Activated T-cell treated with anti-CD3 and anti-CD28 coated beads for 1 hour (primary cell): Measurements from ENCODE around the gene MAPKAPK3.
"Not testable (repeated sequence)": the region's sequence is repeated elsewhere in the genome, so short reads cannot be mapped to it uniquely, and the experiment has no call there.

Experiments
- DNase-seq: peaks from one replicate; pipeline ENCODE4 v3.0.0-alpha.2; 2020; ENCODE audit warnings: low read depth

MAPKAPK3 gene

DNA sequence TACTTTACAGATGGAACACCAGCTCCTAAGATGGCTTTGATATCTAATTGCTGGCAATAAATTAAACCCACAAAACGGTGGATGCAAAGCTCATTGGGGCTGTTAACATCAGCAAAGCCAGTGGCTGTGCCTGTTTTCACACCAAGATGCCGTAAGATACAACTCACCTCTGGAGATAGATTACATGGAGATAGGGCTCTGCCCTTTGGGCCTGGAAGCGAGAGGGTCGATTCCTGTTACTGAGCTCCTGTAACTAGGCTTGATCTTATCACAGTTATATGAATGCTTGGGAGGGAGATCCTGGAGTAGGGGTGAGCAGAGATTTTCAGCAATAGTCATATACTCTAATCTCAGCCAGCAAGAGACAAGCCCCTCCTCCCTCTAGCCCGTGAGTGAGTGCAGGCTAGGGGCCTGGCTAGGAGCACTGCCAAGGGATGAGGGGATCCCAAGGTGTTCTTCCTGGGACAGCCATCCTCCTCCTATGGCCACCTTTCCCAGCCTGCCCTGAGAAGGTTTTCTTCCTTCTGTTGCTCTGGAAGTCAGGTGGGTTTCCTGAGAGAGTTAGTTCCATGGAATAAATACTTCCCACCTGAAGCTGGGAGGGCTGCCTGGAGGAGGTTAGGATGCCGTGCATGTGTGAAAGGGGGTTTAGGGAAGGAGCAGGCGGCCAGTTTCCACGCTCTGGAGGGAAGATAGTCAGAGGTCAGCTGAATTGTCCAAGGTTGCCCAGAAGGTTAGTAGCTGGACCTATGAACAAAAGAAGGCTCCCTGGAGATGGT is 39.7 kb downstream of the MAPKAPK3 start:
- no peak for DNase-seq

DNA sequence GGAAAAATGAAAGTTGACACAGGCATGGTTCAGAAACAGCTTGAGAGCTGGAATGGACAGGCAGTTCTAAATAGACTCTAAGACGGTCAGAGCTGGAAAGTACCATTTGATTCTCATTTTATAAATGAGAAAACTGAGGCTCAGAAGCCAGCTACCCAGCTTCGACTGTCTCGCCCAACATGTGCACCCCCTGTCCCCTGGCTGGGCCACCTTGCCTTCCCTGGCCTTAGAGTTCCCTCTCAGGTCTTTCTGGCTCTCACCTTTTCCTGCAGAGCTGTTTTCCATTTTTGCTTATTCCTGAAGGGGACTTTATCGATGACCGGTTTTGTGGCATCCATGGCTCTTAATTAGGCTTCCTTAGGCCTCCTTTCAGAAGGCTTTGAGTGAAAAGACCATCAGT is 40.5 kb downstream of the MAPKAPK3 start:
- DNase-seq, result no peak

DNA sequence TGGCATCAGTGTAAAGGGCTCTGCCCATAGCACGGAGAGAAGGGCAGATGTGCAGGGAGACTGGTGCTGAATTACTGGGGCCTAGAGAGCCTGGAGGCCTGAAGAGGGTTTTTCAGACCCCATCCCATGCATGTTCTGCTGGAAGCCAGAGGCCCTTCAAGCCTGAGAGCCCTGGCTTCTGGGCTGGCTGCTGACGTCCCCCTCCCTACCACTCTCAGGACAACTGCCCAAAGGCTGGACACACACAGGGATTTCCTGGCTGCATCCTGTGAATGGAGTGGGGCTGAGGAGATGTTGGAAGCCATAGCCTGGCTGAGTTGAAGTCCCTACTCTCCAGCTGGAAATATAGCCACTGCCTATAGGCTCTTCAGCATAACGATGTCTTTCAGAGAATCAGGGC is 40.9 kb downstream of the MAPKAPK3 start:
- DNase-seq, result no peak

DNA sequence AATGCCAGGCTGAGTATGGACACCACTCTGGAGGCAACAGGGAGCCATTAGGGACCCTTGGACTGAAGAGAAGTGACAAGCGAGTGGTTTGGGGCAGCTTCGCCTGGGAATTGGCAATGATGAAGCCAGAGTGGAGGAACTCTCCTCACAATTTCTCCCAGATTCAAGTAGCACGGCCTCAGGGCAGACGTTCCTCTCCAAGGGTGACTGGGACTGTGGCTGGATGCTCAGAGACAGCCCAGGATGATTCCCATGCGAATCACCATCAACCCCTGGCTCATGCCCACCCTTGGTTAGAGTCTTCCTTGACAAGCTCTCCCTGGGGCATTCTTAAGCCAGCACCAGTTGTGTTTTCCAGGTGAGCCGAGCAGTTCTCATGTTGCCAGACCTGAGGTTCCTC is 41.5 kb downstream of the MAPKAPK3 start:
- DNase-seq, result no peak

DNA sequence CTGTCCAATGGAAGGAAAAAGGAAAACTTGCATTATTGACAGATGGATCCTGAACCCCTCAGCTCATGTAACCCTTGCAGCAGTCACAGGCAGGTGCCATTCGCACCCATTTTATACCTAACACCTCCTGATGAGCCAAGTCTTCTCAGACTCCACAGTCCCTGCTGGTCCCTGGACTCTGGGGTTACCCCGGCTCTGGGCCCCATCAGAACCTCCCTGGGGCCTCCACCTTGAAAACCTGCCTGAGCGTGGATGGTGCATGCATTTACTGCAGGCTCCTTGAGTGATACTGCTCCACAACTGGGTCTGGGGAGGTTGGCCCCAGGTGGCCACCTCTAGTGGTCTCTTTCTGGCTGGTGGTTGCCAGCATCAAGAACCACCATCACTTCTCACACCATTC is 41.9 kb downstream of the MAPKAPK3 start:
- no peak for DNase-seq

DNA sequence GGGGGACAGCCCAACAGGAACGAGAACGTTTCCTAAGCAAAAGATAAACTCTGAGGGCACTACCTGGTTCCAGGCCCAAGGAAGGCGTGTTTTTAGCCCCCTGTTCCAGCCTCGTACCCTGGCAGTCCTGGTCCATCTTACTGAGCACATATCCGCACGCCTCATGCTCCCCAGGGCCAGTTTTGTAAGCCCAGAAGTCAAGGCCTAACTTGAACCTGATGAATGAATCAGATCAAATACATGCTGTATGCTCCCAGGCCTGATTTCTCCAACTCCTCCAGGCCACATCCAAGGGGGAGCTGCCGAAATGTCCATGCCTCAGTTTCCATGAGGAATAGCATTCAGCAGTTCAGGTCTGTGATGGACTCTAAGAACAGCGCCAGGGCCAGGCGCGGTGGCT is 43.4 kb downstream of the MAPKAPK3 start:
- no peak for DNase-seq

DNA sequence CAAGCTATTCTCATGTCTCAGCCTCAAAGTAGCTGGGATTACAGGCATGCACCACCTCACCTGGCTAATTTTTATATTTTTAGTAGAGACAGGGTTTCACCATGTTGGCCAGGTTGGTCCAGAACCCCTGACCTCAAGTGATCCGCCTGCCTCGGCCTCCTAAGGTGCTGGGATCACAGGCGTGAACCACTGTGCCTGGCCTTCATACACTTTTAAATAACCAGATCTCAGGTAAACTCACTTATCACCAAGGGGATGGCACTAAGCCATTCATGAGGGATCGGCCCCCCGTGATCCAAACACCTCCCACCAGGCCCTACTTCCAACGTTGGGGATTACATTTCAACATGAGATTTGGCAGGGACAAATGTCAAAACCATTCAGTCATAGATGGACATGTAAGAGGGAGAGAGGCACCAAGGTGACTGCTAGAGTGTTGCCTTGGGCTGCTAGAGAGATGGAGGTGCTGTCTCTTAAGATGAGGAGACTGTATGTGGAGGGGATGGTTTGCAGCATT is 44.4 kb downstream of the MAPKAPK3 start:
- DNase-seq, result no peak

DNA sequence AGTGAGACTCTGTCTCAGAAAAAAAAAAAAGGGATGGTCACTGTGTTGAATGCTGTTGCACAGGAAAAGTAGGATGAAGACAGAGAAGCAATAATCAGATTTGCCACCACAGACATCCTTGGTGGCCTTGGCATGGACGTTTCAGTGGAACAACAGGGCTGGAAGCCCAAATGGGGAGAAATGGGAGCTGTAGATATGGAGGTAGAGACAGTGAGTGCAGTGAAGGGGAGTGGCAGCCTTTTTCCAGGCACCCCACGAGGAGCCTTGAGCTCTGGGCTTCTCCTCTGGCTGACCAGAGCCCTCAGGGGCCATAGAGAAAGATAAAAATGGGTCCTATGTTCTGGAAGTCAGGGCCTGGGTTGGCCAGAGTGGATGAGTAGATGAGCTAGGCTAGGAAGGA is 45.5 kb downstream of the MAPKAPK3 start:
- DNase-seq, result no peak

DNA sequence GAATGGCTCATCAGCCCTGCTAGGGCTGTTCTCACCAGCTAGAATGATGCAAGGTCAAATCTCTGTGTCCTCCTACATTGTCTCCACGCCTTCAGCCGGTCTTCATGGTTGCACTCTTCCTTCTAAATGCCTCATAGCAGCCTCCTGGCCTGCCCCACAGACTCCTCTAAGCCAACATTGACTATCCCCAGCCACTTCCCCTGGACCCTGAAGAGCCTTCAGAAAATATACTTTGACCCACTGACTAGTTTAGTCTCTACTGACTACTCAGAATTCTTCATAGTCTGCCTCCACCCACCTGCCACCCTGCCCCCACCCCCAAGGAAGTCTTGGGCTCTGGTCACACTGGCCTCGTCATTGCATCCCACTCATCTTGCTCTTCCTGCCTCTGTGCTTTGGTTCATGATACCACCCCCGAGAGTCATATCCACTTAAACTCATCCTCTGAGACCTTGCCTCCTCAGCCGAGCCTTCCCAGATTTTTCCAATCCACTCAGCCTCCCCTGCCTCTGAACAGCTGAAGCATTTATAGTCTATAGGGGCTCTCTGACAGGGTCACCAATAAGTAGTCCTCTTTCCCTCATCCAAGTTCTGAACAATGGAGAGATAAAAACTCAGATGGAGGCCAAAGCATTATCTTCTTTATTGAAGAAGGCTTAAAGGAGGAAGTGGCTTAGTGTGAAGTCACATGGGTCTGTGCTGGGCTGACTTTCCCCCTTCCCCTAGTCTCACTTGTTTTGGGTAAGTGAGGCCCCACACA is 48.3 kb downstream of the MAPKAPK3 start:
- DNase-seq, result no peak

DNA sequence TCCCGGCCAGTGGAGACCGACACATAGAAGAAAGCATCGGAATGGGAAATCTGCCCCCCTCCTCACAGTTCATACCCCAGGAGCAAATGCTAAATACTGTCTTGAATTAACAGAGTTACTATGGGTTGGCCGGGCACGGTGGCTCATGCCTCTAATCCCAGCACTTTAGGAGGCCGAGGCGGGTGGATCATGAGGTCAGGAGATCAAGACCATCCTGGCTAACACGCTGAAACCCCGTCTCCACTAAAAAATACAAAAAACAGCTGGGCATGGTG is 48.8 kb downstream of the MAPKAPK3 start:
- not testable (repeated sequence) for DNase-seq

DNA sequence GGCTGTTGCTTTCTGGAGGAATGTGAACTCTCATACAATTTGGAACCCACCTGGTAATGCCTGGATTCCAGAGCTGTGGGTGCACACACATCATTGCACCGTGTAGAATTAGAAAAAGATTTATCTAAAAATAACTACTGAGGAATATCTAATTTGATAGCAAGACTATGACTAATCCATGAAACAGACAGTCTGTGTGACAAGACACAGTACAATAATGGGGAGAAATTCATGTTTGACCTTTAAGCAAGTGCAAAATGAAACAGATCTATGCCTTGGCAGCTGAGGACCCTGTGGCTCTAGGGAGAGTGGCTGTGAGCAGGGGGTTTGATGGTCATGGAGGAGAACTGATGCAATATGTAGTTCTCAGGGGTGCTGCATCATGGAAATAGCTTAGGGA is 49.9 kb downstream of the MAPKAPK3 start:
- no peak for DNase-seq

DNA sequence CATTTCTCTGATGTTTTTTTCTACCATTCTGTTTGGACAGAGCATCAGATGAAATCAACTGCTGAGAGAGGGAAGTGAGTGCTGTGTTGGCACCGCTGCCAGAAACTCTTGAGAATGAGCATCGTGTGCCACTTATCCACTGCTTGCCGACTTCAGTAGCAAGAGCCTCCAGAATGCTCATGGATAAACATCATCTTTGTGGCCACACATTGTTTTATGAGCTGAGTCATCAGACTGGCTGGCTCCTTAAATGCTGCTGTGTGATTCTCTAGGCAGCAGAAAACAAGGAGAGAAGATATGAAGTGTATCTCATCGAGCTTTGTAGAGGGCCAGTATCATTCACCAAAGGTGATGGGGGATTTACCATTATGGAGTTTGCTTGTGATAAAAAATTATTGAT is 54.4 kb downstream of the MAPKAPK3 start:
- DNase-seq, result no peak

DNA sequence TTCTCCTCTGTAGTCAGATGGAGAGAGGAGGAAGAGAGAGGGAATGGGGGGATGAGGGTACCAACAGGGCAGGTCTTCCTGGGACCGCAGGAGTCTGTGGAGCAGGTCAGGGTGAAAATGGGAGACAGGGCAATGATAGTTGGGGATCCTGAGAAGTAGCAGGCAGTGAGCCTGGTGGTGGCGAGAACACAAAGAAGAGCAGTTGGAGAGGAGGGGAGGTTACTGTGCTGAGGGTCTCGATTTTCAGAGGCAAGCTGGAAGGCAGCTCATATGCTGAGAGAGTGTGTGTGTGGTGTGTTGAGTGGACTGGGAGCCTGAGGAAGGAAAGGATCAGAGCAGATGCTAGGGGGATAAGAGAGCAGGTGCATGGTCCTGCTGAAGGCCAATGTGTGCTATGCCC is 55.7 kb downstream of the MAPKAPK3 start:
- DNase-seq, result no peak

DNA sequence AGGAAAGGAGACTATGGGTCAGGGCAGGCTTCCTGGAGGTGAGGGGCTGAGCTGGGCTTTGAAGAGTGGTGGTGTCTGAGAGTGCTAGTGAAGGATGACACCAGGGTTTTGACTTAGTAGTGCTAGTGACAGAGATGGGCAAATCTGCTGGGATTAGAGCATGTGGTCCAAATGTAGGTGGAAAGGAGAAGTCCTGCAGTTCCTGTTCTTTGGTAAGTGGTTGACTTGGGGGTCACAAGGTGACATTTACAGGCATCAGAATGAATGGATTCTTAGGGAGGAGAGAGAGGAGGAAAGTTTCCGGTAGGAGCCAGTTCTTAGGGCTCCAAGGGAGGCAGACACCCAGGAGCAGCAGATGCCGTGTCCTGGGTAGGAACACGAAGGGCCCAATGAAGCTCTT is 57.0 kb downstream of the MAPKAPK3 start:
- DNase-seq, result no peak

DNA sequence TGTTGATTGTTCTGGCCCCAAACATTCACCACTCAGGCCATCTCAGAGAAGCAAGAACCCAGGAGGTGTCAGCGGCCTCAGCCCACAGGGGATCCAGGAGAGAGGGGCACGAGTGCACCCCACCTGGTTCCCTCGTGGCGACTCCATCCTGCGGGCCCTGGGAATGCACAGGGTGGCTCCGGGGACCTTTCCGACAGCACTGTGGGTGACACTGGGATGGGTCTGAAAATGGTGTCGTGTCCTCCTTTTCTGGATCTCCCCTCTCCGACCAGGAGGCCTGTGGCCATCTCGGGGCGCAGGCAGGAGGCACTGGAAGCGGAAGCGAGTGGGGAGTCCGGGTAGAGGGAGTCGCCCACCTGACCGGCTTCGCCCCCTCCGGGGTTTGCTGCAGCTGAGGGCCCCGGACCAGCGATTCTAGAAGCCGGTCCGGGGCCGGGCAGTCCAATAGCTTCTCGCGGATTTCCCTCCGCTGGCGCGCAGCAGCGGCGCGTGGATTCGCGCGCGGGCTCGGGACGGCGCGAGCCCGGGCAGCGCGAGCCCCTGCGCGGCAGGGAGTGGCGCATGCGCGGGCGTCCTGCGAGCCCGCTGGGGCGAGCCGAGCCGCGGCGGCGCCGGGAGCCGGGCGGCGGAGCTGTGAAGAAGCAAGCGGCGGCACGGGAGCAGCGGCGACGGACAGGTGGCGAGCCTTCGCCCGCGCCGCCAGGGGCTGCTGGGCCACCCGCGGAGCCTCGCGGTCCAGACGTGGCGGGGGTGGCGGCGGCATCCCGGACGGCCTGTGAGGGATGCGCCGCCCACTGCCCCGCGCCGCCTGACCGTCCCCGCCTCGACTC is 57.6 kb downstream of the MAPKAPK3 start, which contains the start of gene DOCK3:
Gene DOCK3, plus strand, starts transcription at position 579 of the 830 bp plus-strand sequence. CDS start 337 bp downstream, outside the sequence.
- peak; percentile 56 for DNase-seq

DNA sequence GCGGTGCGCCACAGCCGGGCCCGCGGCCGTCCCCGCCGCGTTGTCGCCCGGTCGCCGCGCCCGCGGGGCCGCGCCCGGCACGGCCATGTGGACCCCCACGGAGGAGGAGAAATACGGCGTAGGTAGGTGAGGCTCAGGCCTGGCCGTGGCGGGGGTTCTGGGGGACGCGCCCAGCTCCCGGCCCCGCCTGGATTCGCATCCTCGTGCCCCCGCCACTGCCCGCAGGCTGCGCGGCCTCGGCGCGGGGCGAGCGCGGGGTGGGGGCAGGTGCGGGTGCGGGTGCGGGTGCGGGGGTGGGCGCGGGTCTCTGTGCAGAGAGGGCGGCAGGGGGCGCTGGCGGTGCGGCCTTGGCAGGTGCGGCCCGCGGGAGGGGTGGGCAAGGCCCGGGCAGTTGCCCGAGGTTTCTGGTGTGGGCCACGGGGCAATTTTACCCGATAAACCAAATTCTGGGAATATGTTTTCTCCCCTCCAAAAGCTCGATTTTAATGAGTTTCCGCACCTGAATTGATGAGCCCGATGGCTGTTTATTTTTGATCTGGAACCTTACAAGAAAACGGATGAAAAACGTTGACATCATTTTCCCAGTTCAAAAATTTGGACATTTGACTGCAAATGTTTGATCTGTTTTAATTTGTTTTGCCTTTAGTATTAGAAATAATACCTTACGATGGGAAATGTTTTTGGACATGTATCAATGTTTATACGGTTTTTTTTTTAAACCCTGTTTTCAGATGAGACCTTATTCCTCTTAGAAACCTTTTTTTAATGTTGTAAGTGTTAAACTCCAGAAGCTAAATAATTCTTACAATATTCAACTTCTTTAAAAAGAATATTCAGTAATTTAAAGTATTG is 58.5 kb downstream of the MAPKAPK3 start:
- DNase-seq, result peak; percentile 42

DNA sequence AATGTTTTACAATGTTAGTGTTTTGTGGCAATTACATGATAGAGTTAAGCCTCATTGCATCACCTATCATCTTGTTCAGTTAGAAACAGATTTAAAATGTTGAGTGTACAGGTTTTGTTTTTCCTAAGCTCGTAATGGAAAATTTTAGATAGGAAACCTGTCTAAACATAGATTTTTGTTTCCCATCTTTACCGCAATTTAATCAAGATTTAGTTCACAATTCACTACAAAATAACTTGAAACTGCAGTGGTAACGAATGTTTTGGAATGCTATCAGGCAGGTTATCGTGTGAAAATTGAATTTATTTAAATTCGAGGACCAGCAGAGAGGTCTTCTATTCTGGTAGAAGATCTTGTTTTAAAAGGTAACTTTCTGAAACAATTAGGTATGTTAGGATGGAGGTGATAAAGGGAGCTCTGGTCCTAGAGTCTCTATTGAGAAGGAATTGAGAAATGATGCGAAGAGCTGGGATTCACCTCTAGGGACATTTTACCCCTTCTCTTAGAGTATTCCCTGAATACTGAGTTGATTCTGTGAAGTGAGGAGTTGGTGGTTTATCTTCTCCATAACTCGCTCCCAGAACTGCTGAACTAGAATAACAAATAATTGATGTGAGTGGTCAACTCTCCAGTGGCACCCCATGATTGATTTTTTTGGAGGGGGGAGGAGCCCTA is 59.2 kb downstream of the MAPKAPK3 start:
- DNase-seq, result no peak

DNA sequence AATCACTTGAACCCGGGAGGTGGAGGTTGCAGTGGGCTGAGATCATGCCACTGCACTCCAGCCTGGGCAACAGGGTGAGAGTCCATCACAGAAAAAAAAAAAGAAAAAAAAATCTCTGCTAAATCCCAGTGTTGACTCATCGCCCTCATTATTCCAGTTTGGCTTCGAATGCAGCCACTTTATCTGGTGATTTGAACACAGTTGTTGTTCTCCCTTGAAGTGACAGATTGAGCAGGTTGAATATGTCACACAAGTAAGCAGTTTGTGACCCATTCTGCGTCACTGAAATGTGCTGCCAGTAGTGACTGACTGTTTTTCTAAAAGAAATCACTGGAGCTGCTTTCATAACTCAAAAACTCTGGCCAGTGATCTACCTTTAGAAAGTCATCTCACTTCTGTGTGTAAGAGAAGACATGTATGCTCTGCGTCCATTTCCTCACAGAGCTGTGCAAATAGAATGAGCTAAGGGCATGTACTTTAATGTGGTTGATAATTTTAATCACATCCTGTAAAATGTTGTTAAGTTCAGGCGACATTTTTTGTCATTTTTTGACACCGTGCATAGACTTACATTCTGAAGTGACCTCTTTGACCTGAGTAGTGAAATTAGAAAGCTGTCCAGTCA is 70.3 kb downstream of the MAPKAPK3 start:
- DNase-seq, result no peak

DNA sequence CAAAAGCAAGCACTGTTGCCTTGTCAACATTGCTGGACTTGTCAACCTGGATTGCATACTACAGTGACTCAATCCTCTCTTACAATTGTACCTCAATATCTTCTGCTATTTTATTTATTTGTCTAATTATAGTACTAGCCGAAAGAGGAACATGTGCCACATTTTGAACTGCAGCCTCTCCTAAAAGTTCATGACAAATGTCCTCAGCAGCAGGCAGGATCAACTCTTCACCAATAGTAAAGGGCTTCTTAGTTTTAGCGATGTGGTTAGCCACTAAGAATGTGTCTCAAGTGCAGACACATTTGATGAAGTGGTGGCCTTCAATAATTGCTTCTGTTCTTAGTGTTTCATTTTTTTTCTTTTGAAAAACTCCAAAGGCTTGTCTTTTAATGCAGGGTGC is 71.0 kb downstream of the MAPKAPK3 start:
- no peak for DNase-seq

DNA sequence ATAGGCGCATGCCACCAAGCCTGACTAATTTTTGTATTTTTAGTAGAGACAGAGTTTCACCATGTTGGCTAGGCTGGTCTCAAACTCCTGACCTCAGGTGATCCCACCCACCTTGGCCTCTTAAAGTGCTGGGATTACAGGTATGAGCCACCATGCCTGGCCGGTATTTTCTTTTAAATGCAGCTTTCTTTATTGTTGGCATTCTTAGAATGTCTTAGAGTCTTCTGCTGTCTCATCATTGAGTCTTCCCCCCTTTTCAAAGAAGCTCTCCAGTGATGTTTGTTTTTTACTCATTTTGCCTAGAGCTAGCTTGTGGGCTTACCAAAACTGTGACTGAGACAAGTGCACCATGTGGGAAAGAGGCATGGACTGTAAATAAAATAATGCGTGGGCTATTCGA is 71.7 kb downstream of the MAPKAPK3 start:
- DNase-seq, result not testable (repeated sequence)

DNA sequence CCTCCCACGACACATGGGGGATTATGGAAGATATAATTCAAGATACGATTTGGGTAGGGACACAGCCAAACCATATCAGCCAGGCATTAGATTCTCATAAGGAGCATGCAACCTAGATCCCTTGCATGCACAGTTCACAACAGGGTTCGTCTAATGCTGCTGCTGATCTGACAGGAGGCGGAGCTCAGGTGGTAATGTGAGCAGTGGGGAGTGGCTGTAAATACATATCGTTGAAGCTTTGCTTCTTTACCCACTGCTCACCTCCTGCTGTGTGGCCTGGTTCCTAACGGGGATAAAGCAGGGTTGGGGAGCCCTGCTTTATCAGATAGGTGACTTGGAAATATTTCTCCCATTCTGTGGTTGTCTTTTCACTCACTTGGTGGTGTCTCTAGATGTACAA is 72.6 kb downstream of the MAPKAPK3 start:
- DNase-seq, result no peak
